Type B pancreatic cell (in vitro differentiated cells): ENCODE measurements around the gene CCDC200. TPM values are rescaled to one million over a fixed set of nuclear protein-coding genes. Genes with fewer than 3 reads are reported as not detected.
A peak's percentile ranks its signal among the peaks of the same experiment; 100 is the strongest.

ENCODE experiments used
- DNase-seq: peaks from one replicate; pipeline ENCODE4 v3.0.0; 2021; ENCODE audit warnings: mixed read lengths; ENCODE audit not compliant: unreplicated experiment; ENCODE audit errors: extremely low spot score
- H3K27ac Mint-ChIP-seq: 2 replicates; pipeline ENCODE4 v1.8.0; 2021; ENCODE audit warnings: mild to moderate bottlenecking, mixed read lengths
- H3K27me3 Mint-ChIP-seq: 2 replicates; pipeline ENCODE4 v1.8.0; 2021; ENCODE audit warnings: mixed read lengths
- H3K36me3 Mint-ChIP-seq: 2 replicates; pipeline ENCODE4 v1.8.0; 2021; ENCODE audit warnings: mixed read lengths
- H3K4me1 Mint-ChIP-seq: one replicate; pipeline ENCODE4 v1.8.0; 2021; ENCODE audit warnings: mixed read lengths; ENCODE audit not compliant: unreplicated experiment
- H3K4me3 Mint-ChIP-seq: 2 replicates; pipeline ENCODE4 v1.8.0; 2021; ENCODE audit warnings: mild to moderate bottlenecking, mixed read lengths
- H3K9me3 Mint-ChIP-seq: 2 replicates; pipeline ENCODE4 v1.8.0; 2021; ENCODE audit warnings: mixed read lengths
- CTCF ChIP-seq: fragments of 200-600 bp; sonication (generic); conservative IDR thresholded peaks from 2 replicates; pipeline ENCODE4 v1.5.0; 2021; ENCODE audit warnings: antibody characterized with exemption, mild to moderate bottlenecking
- total RNA-seq: library from RNA; stranded (reverse); gene quantifications from 2 replicates; pipeline ENCODE4 v1.2.1, GENCODE V29; 2021; ENCODE audit warnings: low replicate concordance

Gene CCDC200
- total RNA-seq, 1 donor from 2014 or later, result not detected

GRCh38 chr17:43217614-43218087 lies 10.8 kb downstream of the CCDC200 start:
- no peaks in the 10 kb centered on the region for H3K36me3 Mint-ChIP-seq
- no peak for DNase-seq
- no peaks in the 10 kb centered on the region for H3K9me3 Mint-ChIP-seq
- peaks cover 9% of the 10 kb centered on the region for H3K4me1 Mint-ChIP-seq
- no peak for TF ChIP-seq CTCF
- H3K27me3 Mint-ChIP-seq, result no peaks in the 10 kb centered on the region
- H3K27ac Mint-ChIP-seq, result peak overlapping the region; percentile 31
- no peak overlapping the region for H3K4me3 Mint-ChIP-seq

DNA sequence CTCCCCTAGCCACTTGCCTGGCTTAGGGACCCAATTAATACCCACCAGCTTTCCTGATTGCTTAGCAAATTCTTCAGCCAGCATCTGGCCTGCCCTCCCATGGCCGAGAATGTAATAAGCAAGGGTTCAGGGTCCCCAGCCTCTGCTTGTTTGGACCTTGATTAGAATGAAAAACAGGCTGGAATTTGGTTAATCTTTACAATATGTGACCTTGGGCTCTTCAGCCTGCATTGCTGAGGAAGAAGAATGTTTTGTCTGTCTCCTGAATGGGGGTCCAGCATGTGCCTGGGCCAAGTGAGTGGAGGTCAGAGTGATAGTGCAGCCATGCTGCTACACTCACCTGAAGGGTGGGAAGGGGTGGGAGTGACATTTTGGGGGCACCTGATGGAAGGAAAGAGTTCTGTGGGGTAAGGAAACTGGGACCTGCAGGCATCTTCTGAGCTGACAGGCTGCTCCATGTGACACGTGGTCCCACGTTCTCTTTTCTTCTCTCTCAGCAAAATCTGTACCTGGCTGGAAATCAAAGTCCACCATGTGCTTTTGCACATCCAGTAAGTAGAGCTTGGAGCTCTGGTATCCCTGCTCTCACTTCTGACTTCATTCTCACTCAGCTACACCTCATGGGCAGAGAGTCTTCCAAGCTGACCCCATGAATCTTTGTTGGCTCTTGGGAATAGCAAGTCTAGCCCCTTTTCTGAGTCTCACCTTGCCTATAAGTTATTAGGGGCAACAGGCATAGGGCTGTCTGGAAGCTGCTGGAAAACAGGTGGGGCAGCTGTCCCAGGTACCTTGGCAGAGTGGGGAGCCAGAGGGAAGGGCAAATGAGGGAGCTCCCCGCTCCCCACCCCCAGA lies 11.4 kb downstream of the CCDC200 start:
- H3K4me1 Mint-ChIP-seq, result peaks cover 16% of the 10 kb centered on the region
- no peaks in the 10 kb centered on the region for H3K9me3 Mint-ChIP-seq
- no peaks in the 10 kb centered on the region for H3K27me3 Mint-ChIP-seq
- no peak for DNase-seq
- TF ChIP-seq CTCF, result no peak
- H3K27ac Mint-ChIP-seq, result no peak overlapping the region
- H3K4me3 Mint-ChIP-seq, result no peak overlapping the region
- H3K36me3 Mint-ChIP-seq, result no peaks in the 10 kb centered on the region

DNA sequence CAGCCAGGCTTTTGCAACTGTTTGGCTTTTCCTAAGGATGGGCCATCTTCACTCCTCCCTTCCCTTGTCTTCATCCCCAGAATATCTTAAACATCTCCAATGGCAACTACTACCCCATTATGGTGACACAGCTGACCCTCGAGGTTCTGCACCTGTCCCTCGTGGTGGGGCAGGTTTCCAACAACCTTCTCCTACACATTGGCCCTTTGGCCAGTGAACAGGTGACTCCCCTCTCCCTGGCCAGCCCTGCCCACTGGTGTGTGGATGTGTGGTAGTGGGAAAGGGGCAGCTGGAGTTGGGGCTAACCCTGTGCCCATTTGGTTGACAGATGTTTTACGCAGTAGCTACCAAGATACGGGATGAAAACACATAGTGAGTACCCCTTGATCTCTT lies 12.1 kb downstream of the CCDC200 start:
- H3K9me3 Mint-ChIP-seq, result no peaks in the 10 kb centered on the region
- H3K36me3 Mint-ChIP-seq, result no peaks in the 10 kb centered on the region
- H3K4me3 Mint-ChIP-seq, result no peak overlapping the region
- DNase-seq, result no peak
- TF ChIP-seq CTCF, result no peak
- peaks cover 22% of the 10 kb centered on the region for H3K4me1 Mint-ChIP-seq
- no peak overlapping the region for H3K27ac Mint-ChIP-seq
- H3K27me3 Mint-ChIP-seq, result no peaks in the 10 kb centered on the region

DNA sequence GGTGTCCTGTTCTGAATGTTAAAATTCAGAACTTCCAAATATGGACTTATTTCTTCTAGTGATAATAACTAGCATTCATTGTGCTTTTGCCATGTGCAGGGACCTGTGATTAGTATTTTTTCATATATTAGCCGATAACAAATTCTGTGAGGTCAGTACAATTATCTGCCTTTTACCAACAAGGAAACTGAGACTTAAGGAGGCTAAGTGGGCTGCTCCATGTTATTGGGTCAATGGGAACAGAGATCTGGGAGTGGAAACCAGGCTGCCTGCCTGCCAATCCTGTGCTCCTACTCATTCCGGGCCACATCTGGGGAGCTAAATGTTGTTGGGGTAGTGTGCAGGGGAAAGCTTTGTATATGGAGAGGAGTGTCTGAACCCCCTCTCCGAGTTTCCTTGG lies 13.1 kb downstream of the CCDC200 start:
- H3K4me3 Mint-ChIP-seq, result no peak overlapping the region
- DNase-seq, result no peak
- H3K4me1 Mint-ChIP-seq, result peaks cover 24% of the 10 kb centered on the region
- H3K27me3 Mint-ChIP-seq, result no peaks in the 10 kb centered on the region
- TF ChIP-seq CTCF, result no peak
- H3K9me3 Mint-ChIP-seq, result no peaks in the 10 kb centered on the region
- no peaks in the 10 kb centered on the region for H3K36me3 Mint-ChIP-seq
- H3K27ac Mint-ChIP-seq, result no peak overlapping the region

- H3K27me3 Mint-ChIP-seq, result no peaks in the 10 kb centered on the region
Measured at GRCh38 chr17:43213545-43213944, 14.9 kb downstream of the CCDC200 start.

More at GRCh38 chr17:43213545-43213944, 14.9 kb downstream of the CCDC200 start:
- TF ChIP-seq CTCF, result no peak
- no peaks in the 10 kb centered on the region for H3K9me3 Mint-ChIP-seq
- H3K4me1 Mint-ChIP-seq, result peaks cover 24% of the 10 kb centered on the region
- DNase-seq, result no peak
- H3K27ac Mint-ChIP-seq, result no peak overlapping the region
- peaks cover 4% of the 10 kb centered on the region for H3K36me3 Mint-ChIP-seq
- H3K4me3 Mint-ChIP-seq, result no peak overlapping the region
